PC-3 (cell line): ENCODE measurements around the gene SERPING1. TPM values are rescaled to one million over a fixed set of nuclear protein-coding genes. Genes with fewer than 3 reads are reported as not detected.

Experiments
- ATAC-seq: fragments of 200-7000 bp; cut with Tn5 transposase; 2 replicates; pipeline ENCODE4 v1.9.1; 2020; ENCODE audit warnings: mild to moderate bottlenecking, moderate library complexity
- BruUV-seq: library from RNA; stranded (reverse); fragments of 400-500 nt; replicated peaks from 2 replicates; lab custom pipeline; 2021; lab: Mats Ljungman, UMichigan
- CTCF ChIA-PET: fragments of 300-600 bp; sonication (Branson Sonifier 250); formaldehyde crosslinking; loops from one replicate; lab custom pipeline; 2022; ENCODE audit warnings: antibody characterized with exemption; lab: Charles Lee
- POLR2A ChIA-PET: fragments of 300-600 bp; sonication (Branson Sonifier 250); formaldehyde crosslinking; loops from one replicate; lab custom pipeline; 2022; ENCODE audit warnings: antibody characterized with exemption; ENCODE audit not compliant: unreplicated experiment; lab: Charles Lee
- DNase-seq: peaks from one replicate; pipeline ENCODE4 v3.0.0-alpha.2; 2015
- H2AFZ ChIP-seq: fragments of 300-600 bp; sonication (generic); 2 replicates; pipeline ENCODE4 v1.6.0; 2016; ENCODE audit warnings: antibody characterized with exemption, low read length
- H3F3A ChIP-seq: fragments of 300-600 bp; sonication (generic); one replicate; pipeline ENCODE4 v1.6.0; 2017; ENCODE audit warnings: antibody characterized with exemption, low read length, control low read depth, mild to moderate bottlenecking; ENCODE audit not compliant: unreplicated experiment
- H3K27ac ChIP-seq: fragments of 300-600 bp; sonication (generic); 2 replicates; pipeline ENCODE4 v1.5.1; 2016; ENCODE audit warnings: mild to moderate bottlenecking, low read length
- H3K27me3 ChIP-seq: fragments of 300-600 bp; sonication (generic); 2 replicates; pipeline ENCODE4 v1.6.1; 2016; ENCODE audit warnings: low read length, mixed read lengths
- H3K36me3 ChIP-seq: fragments of 300-600 bp; sonication (generic); 2 replicates; pipeline ENCODE4 v1.6.1; 2016; ENCODE audit warnings: low read depth, mixed run types, low read length, mixed read lengths
- H3K4me1 ChIP-seq: fragments of 300-600 bp; sonication (generic); 2 replicates; pipeline ENCODE4 v1.5.1; 2016; ENCODE audit warnings: low read length; ENCODE audit not compliant: insufficient read depth
- H3K4me2 ChIP-seq: fragments of 300-600 bp; sonication (generic); 2 replicates; pipeline ENCODE4 v1.6.0; 2016; ENCODE audit warnings: low read length
- H3K4me3 ChIP-seq: fragments of 300-600 bp; sonication (generic); 2 replicates; pipeline ENCODE4 v1.5.1; 2016; ENCODE audit warnings: mild to moderate bottlenecking, low read length, mixed read lengths
- H3K79me2 ChIP-seq: fragments of 300-600 bp; sonication (generic); 2 replicates; pipeline ENCODE4 v1.6.1; 2017; ENCODE audit warnings: low read length, mixed read lengths
- H3K9ac ChIP-seq: fragments of 300-600 bp; sonication (generic); 2 replicates; pipeline ENCODE4 v1.6.0; 2016; ENCODE audit warnings: mild to moderate bottlenecking, low read length
- H3K9me2 ChIP-seq: fragments of 300-600 bp; sonication (generic); replicated peaks from 2 replicates; pipeline ENCODE4 v1.6.1; 2016; ENCODE audit warnings: mixed run types, low read length, mixed read lengths
- H3K9me3 ChIP-seq: fragments of 300-600 bp; sonication (generic); 2 replicates; pipeline ENCODE4 v1.6.1; 2016; ENCODE audit warnings: low read length, mixed read lengths
- H4K20me1 ChIP-seq: fragments of 300-600 bp; sonication (generic); 2 replicates; pipeline ENCODE4 v1.6.1; 2016; ENCODE audit warnings: low read length, mixed read lengths
- CTCF ChIP-seq: fragments of 300-600 bp; sonication (generic); conservative IDR thresholded peaks from 2 replicates; pipeline ENCODE4 v1.5.1; 2017; ENCODE audit warnings: antibody characterized with exemption, low read depth, mild to moderate bottlenecking, low read length
- EZH2 ChIP-seq: fragments of 300-600 bp; sonication (generic); IDR thresholded peaks from one replicate; pipeline ENCODE4 v1.6.1; 2017; ENCODE audit warnings: antibody characterized with exemption, mild to moderate bottlenecking, low read length; ENCODE audit not compliant: unreplicated experiment
- EZH2phosphoT487 ChIP-seq: fragments of 300-600 bp; sonication (generic); IDR thresholded peaks from 2 replicates; pipeline ENCODE4 v1.6.1; 2018; ENCODE audit warnings: mild to moderate bottlenecking, antibody characterized with exemption, low read length, borderline replicate concordance
- intact Hi-C: fragments of 100-400 bp; cut with micrococcal nuclease; formaldehyde crosslinking; loops from 2 replicates; pipeline ENCODE4 v1.9.0; 2023
- total RNA-seq: library from RNA; depleted of rRNA; stranded (reverse); fragments of >200 nt; gene quantifications from 2 replicates; pipeline ENCODE4 v1.2.3, GENCODE V29; 2014

The SERPING1 gene
- total RNA-seq, 1 experiment from 2014 or later = not detected

GRCh38 chr11:57632116-57632515 is 34.6 kb downstream of the SERPING1 start:
- Histone ChIP-seq H3K4me2 (no peak overlapping the region), H3K36me3 (no peaks in the 10 kb centered on the region), H3K9me2 (no peaks in the 10 kb centered on the region), H3K9ac (no peak overlapping the region), H3K4me1 (no peaks in the 10 kb centered on the region), H3K4me3 (no peak overlapping the region), H3F3A (no peaks in the 10 kb centered on the region), H3K27ac (no peak overlapping the region), H3K27me3 (peaks cover 8% of the 10 kb centered on the region), H3K9me3 (no peaks in the 10 kb centered on the region), H3K79me2 (no peaks in the 10 kb centered on the region), H4K20me1 (no peaks in the 10 kb centered on the region), H2AFZ (no peak overlapping the region)
- DNase-seq (no peak), ATAC-seq (no peak)
- intact Hi-C loops = no loop called here
- POLR2A ChIA-PET = interaction anchor here (0.6 kb wide), 1 partner anchor 232 kb away, joined by 5 read pairs; no protein-coding TSS in a partner anchor
- TF ChIP-seq EZH2 = no peak
- TF ChIP-seq CTCF = no peak
- TF ChIP-seq EZH2phosphoT487 = no peak
- CTCF ChIA-PET = no interaction called here
- BruUV-seq = no TSS peak

GRCh38 chr11:57633394-57634070 is 36.0 kb downstream of the SERPING1 start:
- Histone ChIP-seq H3K4me1 (no peaks in the 10 kb centered on the region), H3F3A (no peaks in the 10 kb centered on the region), H2AFZ (no peak overlapping the region), H3K27me3 (peaks cover 8% of the 10 kb centered on the region), H3K4me3 (no peak overlapping the region), H3K9me3 (no peaks in the 10 kb centered on the region), H3K9me2 (no peaks in the 10 kb centered on the region), H4K20me1 (no peaks in the 10 kb centered on the region), H3K79me2 (peaks cover 4% of the 10 kb centered on the region), H3K36me3 (no peaks in the 10 kb centered on the region), H3K4me2 (no peak overlapping the region), H3K27ac (no peak overlapping the region), H3K9ac (no peak overlapping the region)
- intact Hi-C loops = no loop called here
- CTCF ChIA-PET = interaction anchor here (0.6 kb wide), 1 partner anchor 126 kb away, joined by 3 read pairs; no protein-coding TSS in a partner anchor
- BruUV-seq = no TSS peak
- no peak for TF ChIP-seq EZH2
- TF ChIP-seq EZH2phosphoT487 = no peak
- TF ChIP-seq CTCF = no peak
- POLR2A ChIA-PET = no interaction called here
- no peak for DNase-seq
- no peak for ATAC-seq

- intact Hi-C loops = no loop called here
- Histone ChIP-seq H3F3A (no peaks in the 10 kb centered on the region), H3K4me3 (no peak overlapping the region), H3K36me3 (no peaks in the 10 kb centered on the region), H2AFZ (no peak overlapping the region), H3K9me3 (no peaks in the 10 kb centered on the region), H4K20me1 (no peaks in the 10 kb centered on the region), H3K27me3 (peaks cover 8% of the 10 kb centered on the region), H3K9ac (no peak overlapping the region), H3K27ac (no peak overlapping the region), H3K79me2 (peaks cover 11% of the 10 kb centered on the region), H3K9me2 (no peaks in the 10 kb centered on the region), H3K4me1 (peaks cover 6% of the 10 kb centered on the region), H3K4me2 (no peak overlapping the region)
- CTCF ChIA-PET = no interaction called here
- no TSS peak for BruUV-seq
- DNase-seq (no peak), ATAC-seq (no peak)
- TF ChIP-seq EZH2 (no peak), EZH2phosphoT487 (no peak)
- POLR2A ChIA-PET = no interaction called here
Measured at GRCh38 chr11:57634311-57634710, 36.8 kb downstream of the SERPING1 start.
